Osteoblast (primary cell): ENCODE measurements around the gene STX1A. TPM values are rescaled to one million over a fixed set of nuclear protein-coding genes. Genes with fewer than 3 reads are reported as not detected.
A peak's percentile ranks its signal among the peaks of the same experiment; 100 is the strongest.

Experiments
- DNase-seq: peaks from one replicate; pipeline ENCODE4 v3.0.0; 2011; ENCODE audit warnings: low spot score, mixed read lengths; ENCODE audit not compliant: insufficient read length; ENCODE audit errors: missing footprints
- H2AFZ ChIP-seq: 2 replicates; pipeline ENCODE4 v1.6.0; 2011; ENCODE audit warnings: mild to moderate bottlenecking, low read length
- H3K27ac ChIP-seq: 2 replicates; pipeline ENCODE4 v1.5.1; 2011; ENCODE audit warnings: mild to moderate bottlenecking, low read depth, low read length, moderate library complexity
- H3K27me3 ChIP-seq: 2 replicates; pipeline ENCODE4 v1.6.0; 2012; ENCODE audit warnings: mild to moderate bottlenecking, control low read depth, inconsistent platforms, low read length, moderate library complexity; ENCODE audit not compliant: insufficient read depth
- H3K36me3 ChIP-seq: 2 replicates; pipeline ENCODE4 v1.5.1; 2011; ENCODE audit warnings: mild to moderate bottlenecking, low read length, control low read depth, moderate library complexity; ENCODE audit not compliant: insufficient read depth
- H3K4me1 ChIP-seq: 2 replicates; pipeline ENCODE4 v1.5.1; 2011; ENCODE audit warnings: mild to moderate bottlenecking, low read length, control low read depth, moderate library complexity; ENCODE audit not compliant: insufficient read depth
- H3K4me2 ChIP-seq: 2 replicates; pipeline ENCODE4 v1.6.0; 2011; ENCODE audit warnings: mild to moderate bottlenecking, low read length; ENCODE audit not compliant: insufficient read depth
- H3K4me3 ChIP-seq: fragments of 200-600 bp; sonication (generic); 3 replicates; pipeline ENCODE4 v1.5.1; 2012; ENCODE audit warnings: mild to moderate bottlenecking, low read length, inconsistent platforms; ENCODE audit not compliant: insufficient read depth
- H3K79me2 ChIP-seq: 2 replicates; pipeline ENCODE4 v1.6.0; 2012; ENCODE audit warnings: mild to moderate bottlenecking, low read length, control low read depth, inconsistent platforms; ENCODE audit not compliant: insufficient read depth
- H3K9me3 ChIP-seq: 2 replicates; pipeline ENCODE4 v1.5.1; 2011; ENCODE audit warnings: low read depth, low read length, control low read depth
- H4K20me1 ChIP-seq: 2 replicates; pipeline ENCODE4 v1.6.0; 2012; ENCODE audit warnings: mild to moderate bottlenecking, low read length, control low read depth; ENCODE audit not compliant: insufficient read depth
- CTCF ChIP-seq: IDR thresholded peaks from 2 replicates; pipeline ENCODE4 v1.5.1; 2011; ENCODE audit warnings: mild to moderate bottlenecking, low read depth, low read length, moderate library complexity; ENCODE audit errors: extremely low read depth
- total RNA-seq: library from RNA; depleted of rRNA; stranded (reverse); fragments of >200 nt; gene quantifications from 2 replicates; pipeline ENCODE4 v1.2.3, GENCODE V29; 2012

Gene STX1A
- total RNA-seq, 1 donor: 17.4 TPM

GRCh38 chr7:73671322-73671661 lies 48.2 kb downstream of the STX1A start:
- TF ChIP-seq CTCF: no peak
- Histone ChIP-seq H3K27ac (no peak overlapping the region), H3K27me3 (no peaks in the 10 kb centered on the region), H3K4me3 (no peak overlapping the region), H3K4me1 (peaks cover 7% of the 10 kb centered on the region), H3K4me2 (no peak overlapping the region), H3K79me2 (peaks cover 2% of the 10 kb centered on the region), H4K20me1 (peaks cover 4% of the 10 kb centered on the region), H2AFZ (no peak overlapping the region), H3K9me3 (no peaks in the 10 kb centered on the region), H3K36me3 (no peaks in the 10 kb centered on the region)
- peak; percentile 65 for DNase-seq

- TF ChIP-seq CTCF: no peak
- no peaks in the 10 kb centered on the region for H3K36me3 ChIP-seq
- H2AFZ ChIP-seq: no peak overlapping the region
- DNase-seq: peak; percentile 83
- H4K20me1 ChIP-seq: peaks cover 4% of the 10 kb centered on the region
- H3K4me3 ChIP-seq: no peak overlapping the region
- H3K4me2 ChIP-seq: no peak overlapping the region
- no peaks in the 10 kb centered on the region for H3K9me3 ChIP-seq
- H3K79me2 ChIP-seq: peaks cover 2% of the 10 kb centered on the region
- H3K27ac ChIP-seq: no peak overlapping the region
- H3K4me1 ChIP-seq: peaks cover 7% of the 10 kb centered on the region
- H3K27me3 ChIP-seq: peaks cover 7% of the 10 kb centered on the region
These were observed 49.5 kb downstream of the STX1A start for GRCh38 chr7:73669858-73670385.

DNA sequence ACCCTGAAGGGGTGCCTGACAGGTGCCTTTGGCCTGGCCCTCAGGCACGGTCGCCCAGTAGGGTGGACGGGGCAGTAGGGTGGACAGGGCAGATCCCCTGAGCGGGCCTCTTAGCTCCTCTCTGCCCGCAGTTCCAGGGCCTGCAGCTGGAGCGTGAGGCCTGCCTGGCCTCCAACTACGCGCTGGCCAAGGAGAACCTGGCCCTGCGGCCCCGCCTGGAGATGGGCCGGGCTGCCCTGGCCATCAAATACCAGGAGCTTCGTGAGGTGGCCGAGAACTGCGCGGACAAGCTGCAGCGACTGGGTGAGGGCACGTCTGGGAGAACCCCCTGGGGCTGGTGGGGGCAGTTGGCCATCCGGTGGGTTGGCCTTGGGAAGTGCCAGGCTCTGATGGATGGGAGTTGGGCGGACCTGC lies 50.2 kb downstream of the STX1A start:
- Histone ChIP-seq H2AFZ (no peak overlapping the region), H3K9me3 (no peaks in the 10 kb centered on the region), H4K20me1 (peaks cover 4% of the 10 kb centered on the region), H3K27ac (no peak overlapping the region), H3K36me3 (no peaks in the 10 kb centered on the region), H3K27me3 (peaks cover 7% of the 10 kb centered on the region), H3K4me1 (peaks cover 7% of the 10 kb centered on the region), H3K79me2 (peaks cover 2% of the 10 kb centered on the region), H3K4me2 (no peak overlapping the region), H3K4me3 (no peak overlapping the region)
- TF ChIP-seq CTCF: no peak
- DNase-seq: peak; percentile 77

DNA sequence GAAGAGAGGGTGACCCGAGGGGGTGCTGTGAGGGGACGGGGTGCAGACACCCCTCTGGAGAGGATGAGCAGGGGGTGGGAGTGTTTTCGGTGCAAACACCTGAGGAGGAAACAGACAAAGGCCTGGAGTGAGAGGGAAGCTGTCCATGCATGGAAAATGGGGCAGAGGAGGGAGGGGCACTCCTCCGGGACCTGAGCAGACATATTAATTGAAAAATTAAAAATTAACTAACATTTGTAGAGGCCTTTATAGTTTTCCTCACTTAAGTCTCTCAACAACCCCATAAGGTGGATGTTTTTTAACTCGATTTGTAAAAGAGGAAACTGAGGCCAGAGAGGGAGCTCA lies 50.6 kb downstream of the STX1A start:
- Histone ChIP-seq H4K20me1 (peaks cover 4% of the 10 kb centered on the region), H3K9me3 (no peaks in the 10 kb centered on the region), H2AFZ (peak overlapping the region; percentile 85), H3K27ac (no peak overlapping the region), H3K27me3 (peaks cover 7% of the 10 kb centered on the region), H3K4me1 (peaks cover 7% of the 10 kb centered on the region), H3K36me3 (no peaks in the 10 kb centered on the region), H3K4me2 (peak overlapping the region; percentile 89), H3K79me2 (peaks cover 2% of the 10 kb centered on the region), H3K4me3 (peak overlapping the region; percentile 77)
- DNase-seq: peak; percentile 39
- TF ChIP-seq CTCF: no peak
